Colonic mucosa (tissue), 4 donors: ENCODE data around the gene CCDC91. TPM values are rescaled to one million over a fixed set of nuclear protein-coding genes. Genes with fewer than 3 reads are reported as not detected.

Source experiments
- DNase-seq: peaks from one replicate; pipeline ENCODE4 v3.0.0-alpha.2; 2020
- H3K27ac ChIP-seq: fragments of 200-600 bp; one replicate; pipeline ENCODE4 v1.8.0; 2021
- H3K27me3 ChIP-seq: fragments of 200-600 bp; one replicate; pipeline ENCODE4 v1.8.0; 2021
- H3K36me3 ChIP-seq: fragments of 200-600 bp; one replicate; pipeline ENCODE4 v1.8.0; 2021
- H3K4me1 ChIP-seq: fragments of 200-600 bp; one replicate; pipeline ENCODE4 v1.8.0; 2021; ENCODE audit warnings: mild to moderate bottlenecking
- H3K4me3 ChIP-seq: fragments of 200-600 bp; one replicate; pipeline ENCODE4 v1.8.0; 2021
- H3K9ac ChIP-seq, 2 donors: one replicate each; pipeline ENCODE4 v1.7.0; 2013; ENCODE audit warnings: control low read depth in 2 of 2, low read depth in 2 of 2, low read length in 2 of 2
- H3K9me3 ChIP-seq: fragments of 200-600 bp; one replicate; pipeline ENCODE4 v1.8.0; 2021
- CTCF ChIP-seq: fragments of 200-600 bp; IDR thresholded peaks from one replicate; pipeline ENCODE4 v1.8.0; 2022; ENCODE audit warnings: antibody characterized with exemption, mild to moderate bottlenecking
- intact Hi-C: fragments of 100-400 bp; cut with DNase I; formaldehyde crosslinking; loops from one replicate; pipeline ENCODE4 v1.14.1; 2022
- total RNA-seq, 2 donors: library from RNA; stranded (reverse); fragmentation: NEBNext Ultra II Directional in 1 of 2; extraction: Animal tissue kit (Norgen Biotek cat#: 25700) in 1 of 2; gene quantifications; one replicate each; pipeline ENCODE4 v1.2.1, GENCODE V29; 2021
- donor health status: healthy.
- donor health status: DM: no; HTN: no; CAD: no.
- donor health status: DM: no; HTN: no; CAD: no.

CCDC91 gene
- total RNA-seq, 2 donors from 2014 or later: 15.6 to 20.5 TPM

- no peak for TF ChIP-seq CTCF
- Histone ChIP-seq H3K27me3 (no peaks in the 10 kb centered on the region), H3K36me3 (no peaks in the 10 kb centered on the region), H3K4me3 (no peak overlapping the region), H3K27ac (peak overlapping the region; percentile 4), H3K9ac (no peak overlapping the region), H3K9me3 (no peaks in the 10 kb centered on the region), H3K4me1 (no peaks in the 10 kb centered on the region)
- intact Hi-C loops: no loop called here
- peak; percentile 23 for DNase-seq
Measured at GRCh38 chr12:28164644-28165275, 25.5 kb upstream of the CCDC91 start.

- DNase-seq: no peak
- no peak overlapping the region for H3K27ac ChIP-seq
- H3K4me1 ChIP-seq: no peaks in the 10 kb centered on the region
- intact Hi-C loops: no loop called here
- no peaks in the 10 kb centered on the region for H3K27me3 ChIP-seq
- H3K9me3 ChIP-seq: no peaks in the 10 kb centered on the region
- no peak for TF ChIP-seq CTCF
- no peak overlapping the region for H3K4me3 ChIP-seq
- no peaks in the 10 kb centered on the region for H3K36me3 ChIP-seq
- H3K9ac ChIP-seq: no peak overlapping the region
Measured at GRCh38 chr12:28167981-28168485, 22.2 kb upstream of the CCDC91 start.

GRCh38 chr12:28171356-28172060, 18.7 kb upstream of the CCDC91 start:
- intact Hi-C loops: loop anchor here (10.0 kb wide), 1 partner anchor 207 kb away; no protein-coding TSS in a partner anchor
- Histone ChIP-seq H3K36me3 (no peaks in the 10 kb centered on the region), H3K27me3 (no peaks in the 10 kb centered on the region), H3K27ac (no peak overlapping the region), H3K4me3 (no peak overlapping the region), H3K9me3 (no peaks in the 10 kb centered on the region), H3K4me1 (no peaks in the 10 kb centered on the region), H3K9ac (no peak overlapping the region)
- no peak for DNase-seq
- TF ChIP-seq CTCF: no peak

- Histone ChIP-seq H3K27me3 (no peaks in the 10 kb centered on the region), H3K4me1 (no peaks in the 10 kb centered on the region), H3K9ac (no peak overlapping the region), H3K4me3 (no peak overlapping the region), H3K36me3 (no peaks in the 10 kb centered on the region), H3K27ac (no peak overlapping the region), H3K9me3 (no peaks in the 10 kb centered on the region)
- DNase-seq: peak; percentile 33
- intact Hi-C loops: loop anchor here (10.0 kb wide), 1 partner anchor 208 kb away; no protein-coding TSS in a partner anchor
- TF ChIP-seq CTCF: peak; percentile 46
Measured at GRCh38 chr12:28172434-28173030, 17.7 kb upstream of the CCDC91 start.

- Histone ChIP-seq H3K9me3 (no peaks in the 10 kb centered on the region), H3K9ac (no peak overlapping the region), H3K27ac (no peak overlapping the region), H3K36me3 (no peaks in the 10 kb centered on the region), H3K4me3 (no peak overlapping the region), H3K4me1 (no peaks in the 10 kb centered on the region), H3K27me3 (no peaks in the 10 kb centered on the region)
- TF ChIP-seq CTCF: no peak
- DNase-seq: no peak
- intact Hi-C loops: loop anchor here (10.0 kb wide), 1 partner anchor 209 kb away; no protein-coding TSS in a partner anchor
Measured at GRCh38 chr12:28173440-28173839, 16.8 kb upstream of the CCDC91 start.
